ENCODE measurements around the gene AKAP6.

DNA sequence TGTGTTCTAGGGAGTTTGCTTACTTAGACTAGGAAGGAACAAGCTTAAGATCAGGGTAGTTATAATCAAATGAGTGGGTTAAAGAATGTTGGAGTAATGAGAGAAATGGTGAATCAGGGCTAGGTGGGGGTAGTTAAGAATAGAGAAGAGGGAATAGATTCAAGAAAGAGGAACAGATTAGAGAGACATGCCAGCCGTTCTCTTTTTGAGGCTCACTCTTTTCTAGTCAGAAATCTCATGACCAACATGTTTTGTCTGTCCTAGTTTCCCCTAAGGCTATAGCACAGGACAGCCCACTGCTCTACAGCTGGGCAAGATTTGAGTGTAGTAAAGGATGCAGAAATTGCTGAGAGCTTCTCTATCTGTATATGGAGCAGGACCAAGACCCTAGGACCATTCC, 258.4 kb downstream of the AKAP6 start:
- TF ChIP-seq, protein P1, sequence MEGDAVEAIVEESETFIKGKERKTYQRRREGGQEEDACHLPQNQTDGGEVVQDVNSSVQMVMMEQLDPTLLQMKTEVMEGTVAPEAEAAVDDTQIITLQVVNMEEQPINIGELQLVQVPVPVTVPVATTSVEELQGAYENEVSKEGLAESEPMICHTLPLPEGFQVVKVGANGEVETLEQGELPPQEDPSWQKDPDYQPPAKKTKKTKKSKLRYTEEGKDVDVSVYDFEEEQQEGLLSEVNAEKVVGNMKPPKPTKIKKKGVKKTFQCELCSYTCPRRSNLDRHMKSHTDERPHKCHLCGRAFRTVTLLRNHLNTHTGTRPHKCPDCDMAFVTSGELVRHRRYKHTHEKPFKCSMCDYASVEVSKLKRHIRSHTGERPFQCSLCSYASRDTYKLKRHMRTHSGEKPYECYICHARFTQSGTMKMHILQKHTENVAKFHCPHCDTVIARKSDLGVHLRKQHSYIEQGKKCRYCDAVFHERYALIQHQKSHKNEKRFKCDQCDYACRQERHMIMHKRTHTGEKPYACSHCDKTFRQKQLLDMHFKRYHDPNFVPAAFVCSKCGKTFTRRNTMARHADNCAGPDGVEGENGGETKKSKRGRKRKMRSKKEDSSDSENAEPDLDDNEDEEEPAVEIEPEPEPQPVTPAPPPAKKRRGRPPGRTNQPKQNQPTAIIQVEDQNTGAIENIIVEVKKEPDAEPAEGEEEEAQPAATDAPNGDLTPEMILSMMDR (conservative IDR thresholded peaks at IDR 0.05; ENCODE audit: low read length), result no peak
- no peak for TF ChIP-seq EZH2phosphoT487 (IDR thresholded peaks at IDR 0.05; ENCODE audit: borderline replicate concordance, low read depth, low read length)

Data from OCI-LY7 (cell line).